CD4-positive, alpha-beta T cell treated with Interleukin-6 at 100 ng/mL for 8 hours (primary cell): Measurements from ENCODE around the gene HLCS.

Experiments
- DNase-seq: peaks from one replicate; pipeline ENCODE4 v3.0.0-alpha.2; 2020; ENCODE audit warnings: mixed read lengths, low spot score

HLCS gene

DNA sequence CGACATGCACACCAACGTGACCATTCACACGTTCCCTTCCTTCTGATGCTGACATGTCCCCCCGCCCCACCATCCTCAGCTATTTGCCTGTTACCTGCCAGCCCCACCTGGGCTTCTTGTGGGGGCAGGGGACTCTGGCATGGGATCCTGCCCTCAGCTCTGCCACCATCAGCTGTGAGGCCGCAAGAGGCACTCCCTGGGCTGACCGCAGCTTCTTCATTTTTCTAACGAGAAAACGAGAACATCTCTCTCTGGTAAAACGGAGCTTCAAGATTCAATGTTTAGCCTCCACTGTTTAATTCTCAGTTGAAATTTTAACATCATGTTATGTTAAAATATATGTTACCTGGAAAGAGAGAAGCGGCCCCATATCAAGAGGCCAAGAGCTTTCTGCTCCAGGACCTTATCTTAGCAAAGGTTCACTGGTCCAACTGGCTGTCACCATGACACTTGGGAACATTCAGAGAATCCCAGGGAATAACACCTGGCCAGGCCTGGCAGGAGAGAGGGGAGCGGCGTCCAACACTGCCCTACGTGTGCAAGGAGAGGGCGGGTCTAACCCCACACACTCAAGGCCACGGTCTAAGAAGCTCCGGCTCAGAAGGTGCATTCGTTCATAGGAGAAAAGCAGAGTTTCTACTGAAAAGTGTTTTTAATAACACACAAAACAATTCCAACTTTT, 51.3 kb downstream of the HLCS start:
- DNase-seq, result no peak

DNA sequence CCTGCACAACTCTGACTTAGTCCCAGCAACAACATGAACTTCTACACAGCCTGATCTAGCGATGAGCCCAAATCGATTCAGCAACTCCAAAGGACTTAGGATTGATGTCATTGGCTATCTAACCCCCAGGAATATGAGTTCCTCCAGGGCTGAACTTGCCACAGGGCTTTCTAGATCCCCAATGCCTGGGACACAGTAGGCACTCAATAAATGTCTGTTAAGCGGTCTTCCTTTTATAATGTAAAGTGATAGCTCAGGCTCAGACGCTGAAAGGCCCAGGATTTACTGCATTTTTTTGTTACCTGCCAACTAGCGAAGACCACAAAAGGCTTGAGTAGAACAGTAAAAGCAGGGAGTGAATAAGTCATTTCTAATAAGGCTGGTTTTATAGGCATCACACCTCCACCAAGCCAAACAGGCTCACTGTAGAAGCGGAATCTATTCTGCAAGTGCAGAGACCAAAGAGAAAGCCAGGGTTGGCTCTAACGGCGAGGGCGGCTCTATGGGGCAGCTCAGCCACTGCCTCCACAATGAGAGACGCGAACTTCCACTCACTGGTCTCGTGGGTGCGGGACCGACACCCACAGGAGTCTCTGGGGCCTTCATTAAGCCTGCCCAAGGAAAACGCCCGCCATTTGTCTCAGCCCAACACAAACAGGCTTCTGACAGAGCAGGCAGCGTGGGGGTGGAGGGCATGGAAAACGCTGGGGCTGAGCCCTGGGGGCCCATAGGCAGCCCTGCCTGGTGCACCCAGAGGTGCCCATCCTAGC, 52.0 kb downstream of the HLCS start:
- DNase-seq, result no peak

DNA sequence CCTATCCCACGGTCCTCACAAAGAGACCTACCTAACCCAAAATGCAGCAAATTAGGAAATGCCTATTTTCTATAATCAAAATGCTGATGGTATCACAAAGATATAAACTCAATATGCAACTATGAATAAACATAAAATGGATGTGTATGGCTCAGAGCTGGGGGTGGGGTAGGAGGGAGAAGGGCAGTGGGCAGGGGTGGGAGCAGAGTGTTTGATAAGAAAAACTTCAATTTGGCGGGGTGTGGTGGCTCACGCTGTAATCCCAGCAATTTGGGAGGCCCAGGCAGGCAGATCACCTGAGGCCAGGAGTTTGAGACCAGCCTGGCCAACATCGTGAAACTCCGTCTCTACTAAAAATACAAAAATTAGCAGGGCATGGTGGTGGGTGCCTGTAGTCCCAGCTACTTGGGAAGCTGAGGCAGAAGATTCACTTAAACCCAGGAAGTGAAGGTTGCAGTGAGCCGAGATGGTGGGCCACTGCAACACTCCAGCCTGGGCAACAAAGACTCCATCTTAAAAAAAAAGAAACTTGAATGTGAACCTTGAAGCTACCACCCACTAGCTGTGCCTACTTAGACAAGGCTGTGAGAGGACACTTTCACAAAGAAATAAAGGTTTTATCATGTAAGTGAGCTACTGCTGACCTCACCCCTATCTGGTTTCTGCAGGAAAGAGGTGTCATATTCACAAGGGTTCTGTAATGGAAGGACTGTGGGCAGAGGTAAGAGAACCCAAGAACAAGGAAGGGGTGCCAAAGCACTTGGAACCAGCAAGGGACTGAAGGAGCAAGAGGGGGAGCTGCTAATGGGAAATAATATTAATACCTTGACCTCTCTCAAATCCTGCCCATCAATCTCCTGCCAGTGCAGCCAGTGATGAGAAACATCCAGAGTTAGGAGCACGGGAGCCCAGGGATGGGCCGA, 53.0 kb downstream of the HLCS start:
- no peak for DNase-seq

DNA sequence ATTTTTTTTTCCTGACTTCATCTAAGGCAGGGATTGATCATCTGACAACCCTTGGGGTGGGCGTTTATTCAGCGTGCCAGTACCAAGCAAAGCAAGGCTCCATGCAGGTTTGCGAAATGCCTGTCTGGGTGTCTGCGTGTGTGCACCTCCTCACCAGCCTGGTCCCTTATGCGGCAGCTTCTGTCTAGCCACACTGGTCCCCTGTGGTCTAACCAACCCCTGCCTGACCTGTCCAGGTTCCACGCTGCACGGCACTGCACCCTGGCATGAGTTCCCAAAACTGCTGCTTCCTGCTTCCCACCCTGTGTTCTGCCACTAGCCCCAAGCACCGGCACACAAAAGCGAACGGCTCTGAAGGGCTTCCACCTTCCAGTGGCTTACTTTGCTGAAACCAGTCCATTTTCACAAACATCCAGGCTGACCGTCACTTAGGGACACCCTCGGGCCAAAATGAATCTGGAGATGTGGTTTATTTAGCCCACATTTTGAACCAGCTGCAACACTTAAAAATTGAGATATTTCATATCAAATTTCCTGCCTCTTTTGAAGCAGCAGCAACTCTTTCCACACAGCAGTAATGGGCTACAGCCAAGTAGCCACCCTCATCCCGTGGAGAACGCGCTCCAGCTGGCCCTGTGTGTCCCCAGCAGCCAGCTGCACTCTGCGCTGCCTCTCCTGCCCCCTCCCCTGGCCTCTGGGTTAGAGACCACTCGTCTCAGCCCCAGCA, 55.7 kb downstream of the HLCS start:
- DNase-seq, result no peak

DNA sequence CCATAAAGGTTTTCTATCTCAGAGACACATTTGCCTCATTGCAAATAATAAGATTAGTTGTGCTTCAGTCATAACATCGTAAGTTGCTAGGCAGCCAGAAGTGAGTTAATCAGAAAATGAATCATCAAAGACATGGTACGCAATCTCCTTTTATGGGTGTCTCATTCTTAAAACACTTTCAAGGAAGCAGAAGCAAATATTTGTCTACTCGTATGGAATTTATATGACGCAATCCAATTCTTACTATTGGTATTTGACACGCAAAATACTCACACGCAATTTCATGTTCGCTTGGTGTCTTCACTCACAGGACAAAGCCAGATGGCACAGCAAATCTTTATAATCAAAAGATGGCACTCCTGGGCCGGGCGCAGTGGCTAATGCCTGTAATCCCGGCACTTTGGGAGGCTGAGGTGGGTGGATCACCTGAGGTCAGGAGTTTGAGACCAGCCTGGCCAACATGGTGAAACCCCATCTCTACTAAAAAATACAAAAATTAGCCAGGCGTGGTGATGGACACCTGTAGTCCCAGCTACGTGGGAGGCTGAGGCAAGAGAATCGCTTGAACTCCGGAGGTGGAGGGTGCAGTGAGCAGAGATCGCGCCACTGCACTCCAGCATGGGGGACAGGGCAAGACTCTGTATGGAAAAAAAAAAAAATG, 56.4 kb downstream of the HLCS start:
- no peak for DNase-seq

DNA sequence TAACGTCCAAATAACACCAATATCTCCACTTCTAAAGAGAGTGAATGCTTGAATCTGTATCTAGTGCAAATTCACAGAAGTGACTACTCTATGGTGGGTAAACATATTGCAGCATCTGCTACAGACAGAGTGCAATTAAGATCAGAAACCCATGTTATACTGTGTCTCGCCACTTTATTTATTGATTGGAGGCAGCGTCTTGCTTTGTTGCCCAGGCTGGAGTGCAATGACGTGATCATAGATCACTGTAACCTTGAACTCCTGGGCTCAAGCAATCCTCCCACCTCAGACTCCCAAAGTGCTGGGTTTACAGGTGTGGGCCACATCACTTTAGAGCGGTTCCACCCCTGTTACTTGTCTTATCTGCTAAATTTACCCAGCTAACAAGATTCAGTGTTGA, 57.0 kb downstream of the HLCS start:
- no peak for DNase-seq

DNA sequence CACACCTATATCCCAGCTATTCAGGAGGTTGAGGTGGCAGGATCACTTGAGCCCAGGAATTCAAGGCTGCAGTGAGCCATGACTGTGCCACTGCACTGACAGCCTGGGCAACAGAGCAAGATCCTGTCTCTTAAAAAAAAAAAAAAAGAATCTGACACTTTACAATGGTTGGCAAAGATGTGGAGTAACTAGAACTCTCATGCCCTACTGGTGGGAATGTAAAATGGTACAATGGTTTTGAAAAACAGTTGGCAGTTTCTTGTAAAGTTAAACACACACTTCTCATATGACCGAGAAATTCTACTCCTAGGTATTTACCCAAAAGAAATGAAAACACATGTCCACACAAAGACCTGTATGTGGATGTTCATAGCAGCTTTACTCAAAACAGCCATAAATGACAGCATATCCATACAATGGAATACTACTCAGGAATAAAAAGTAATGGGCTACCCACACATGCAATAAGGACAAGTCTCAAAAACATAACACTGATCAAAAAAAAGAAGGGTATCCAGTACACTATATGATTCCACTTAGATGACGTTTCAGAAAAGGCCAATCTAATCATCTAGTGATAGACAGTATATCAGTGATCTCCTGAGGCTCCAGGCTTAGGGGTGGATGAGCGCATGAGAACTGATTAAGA, 58.1 kb downstream of the HLCS start:
- no peak for DNase-seq

DNA sequence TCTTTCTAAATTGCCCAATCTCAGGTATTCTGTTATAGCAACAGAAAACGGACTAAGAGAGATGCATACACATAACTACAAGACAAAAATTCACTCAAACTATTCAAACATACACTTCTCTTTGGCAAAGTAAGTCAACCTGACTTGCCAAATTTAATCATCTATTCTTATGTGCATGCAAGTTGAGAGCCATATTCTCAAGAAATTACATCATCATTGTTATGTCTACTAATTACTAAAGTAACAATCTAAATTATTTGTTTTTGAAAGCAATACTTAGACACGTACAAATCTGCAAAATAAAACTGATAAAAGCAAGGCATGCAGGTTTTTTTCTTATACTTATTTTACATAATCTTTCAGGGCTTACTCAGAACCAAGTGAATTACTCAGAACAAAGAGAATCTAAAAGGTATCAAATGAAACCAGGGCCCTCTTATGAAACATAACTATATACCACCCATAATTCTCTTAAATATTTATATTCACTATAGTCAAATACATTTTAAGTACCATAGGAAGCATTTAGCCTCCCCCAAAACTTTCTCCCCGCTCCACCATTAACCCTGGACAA, 62.3 kb downstream of the HLCS start:
- DNase-seq, result no peak

DNA sequence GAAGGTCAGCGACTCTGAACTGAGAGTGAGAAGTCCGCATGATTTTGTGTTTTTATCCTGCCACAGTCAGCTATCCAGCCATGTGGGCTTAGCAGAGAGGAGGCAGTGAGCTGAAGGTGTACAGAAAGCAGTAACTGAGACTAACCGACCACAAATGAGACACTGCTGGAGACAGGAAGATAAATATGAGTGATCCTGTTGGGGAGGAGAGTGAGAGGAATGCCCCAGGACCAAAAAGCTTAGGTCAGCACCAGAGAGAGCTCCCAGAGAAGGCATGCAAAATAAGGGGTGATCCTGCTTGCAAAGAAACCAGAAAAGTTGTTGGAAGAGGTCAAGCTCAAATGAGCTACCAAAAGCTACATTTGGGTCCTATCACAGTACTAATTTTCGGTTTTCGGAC, 63.7 kb downstream of the HLCS start:
- DNase-seq, result no peak

DNA sequence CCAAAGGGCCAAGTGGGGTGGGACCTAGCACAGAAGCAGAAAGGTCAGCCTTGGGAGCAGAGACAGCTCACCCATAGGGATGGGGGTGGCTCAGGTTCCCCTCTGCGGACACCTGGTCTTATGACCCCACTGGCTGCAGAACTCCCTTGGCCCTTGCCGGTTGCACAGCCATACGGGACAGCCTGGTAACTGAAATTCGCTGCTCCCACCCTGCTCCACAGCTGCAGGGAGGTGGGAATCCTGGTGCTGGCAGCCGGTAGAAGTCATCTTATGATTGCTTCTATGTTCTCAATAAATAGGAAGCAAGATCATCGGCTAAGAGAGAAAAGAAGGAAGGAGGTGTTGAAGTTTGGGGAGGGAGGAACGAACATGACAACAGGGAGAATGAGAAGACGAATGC, 64.1 kb downstream of the HLCS start:
- no peak for DNase-seq

DNA sequence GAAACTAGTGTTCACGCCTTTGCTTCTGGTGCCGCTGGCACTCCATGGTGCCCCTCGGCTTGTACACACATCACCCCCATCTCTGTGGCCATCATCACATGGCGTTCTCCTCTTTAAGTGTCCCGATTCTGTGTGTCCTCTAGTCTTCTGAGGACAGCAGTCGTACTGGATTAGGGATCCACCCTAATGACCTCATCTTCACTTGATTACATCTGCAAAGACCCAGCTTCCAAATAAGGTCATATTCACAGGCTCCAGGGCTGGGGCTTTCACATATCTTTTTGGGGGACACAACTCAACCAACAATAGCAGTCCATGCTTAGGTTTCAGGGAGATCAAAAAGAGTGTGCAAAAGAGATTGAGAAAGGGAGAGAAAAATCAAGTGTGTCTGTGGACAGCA, 64.9 kb downstream of the HLCS start:
- no peak for DNase-seq

DNA sequence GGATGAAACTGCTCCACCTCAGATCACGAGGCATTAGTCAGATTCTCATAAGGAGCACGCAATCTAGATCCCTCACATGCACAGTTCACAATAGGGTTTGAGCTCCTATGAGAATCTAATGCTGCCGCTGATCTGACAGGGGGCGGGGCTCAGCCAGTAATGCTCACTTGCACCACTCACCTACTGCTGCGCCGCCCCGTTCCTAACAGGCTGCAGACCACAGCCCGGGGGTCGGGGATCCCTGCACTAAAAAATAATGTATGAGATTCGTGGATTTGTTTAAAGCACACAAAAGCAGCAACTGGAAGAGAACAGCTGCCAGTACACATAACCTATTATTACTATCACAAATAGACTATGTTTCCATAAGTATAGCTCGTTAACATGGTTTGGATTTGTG, 72.9 kb downstream of the HLCS start:
- no peak for DNase-seq

DNA sequence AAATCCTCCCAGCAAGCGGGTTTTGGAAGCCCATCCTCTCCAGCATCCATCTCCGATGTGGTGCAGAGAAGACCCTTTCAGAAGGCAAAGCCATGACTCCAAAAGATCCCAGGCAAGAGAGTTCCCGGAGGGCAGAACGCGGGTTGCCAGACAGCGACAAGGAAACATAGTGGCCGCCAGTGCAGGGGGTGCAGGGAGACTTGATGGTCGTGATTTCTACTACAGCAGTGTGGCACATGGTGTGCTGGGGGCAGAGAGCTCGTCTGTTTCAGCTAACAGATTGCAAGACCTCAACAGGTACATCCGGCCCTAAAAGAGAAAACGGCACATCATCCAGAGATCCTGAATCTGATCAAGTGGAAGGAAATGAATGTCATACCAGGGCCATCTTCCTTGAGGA, 74.3 kb downstream of the HLCS start:
- no peak for DNase-seq

DNA sequence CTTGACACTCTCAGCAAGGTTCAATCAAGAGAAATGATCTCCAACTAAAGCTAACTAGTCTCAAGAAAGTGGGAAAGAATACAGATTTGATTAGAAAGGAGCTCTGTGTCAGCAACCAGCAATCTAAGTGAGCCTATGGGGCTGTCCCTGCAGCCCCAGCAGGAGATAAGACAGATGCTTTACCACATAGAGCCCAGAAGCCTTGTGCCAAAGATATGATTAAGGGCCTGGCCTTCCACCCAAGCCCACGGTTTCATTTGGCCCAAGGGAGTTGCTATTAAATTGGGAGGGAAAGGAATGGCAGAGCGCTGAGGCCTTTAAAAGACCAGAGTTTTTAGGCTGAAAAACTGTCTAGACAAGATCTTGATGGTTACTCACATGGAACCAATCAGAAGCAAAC, 74.8 kb downstream of the HLCS start:
- no peak for DNase-seq

DNA sequence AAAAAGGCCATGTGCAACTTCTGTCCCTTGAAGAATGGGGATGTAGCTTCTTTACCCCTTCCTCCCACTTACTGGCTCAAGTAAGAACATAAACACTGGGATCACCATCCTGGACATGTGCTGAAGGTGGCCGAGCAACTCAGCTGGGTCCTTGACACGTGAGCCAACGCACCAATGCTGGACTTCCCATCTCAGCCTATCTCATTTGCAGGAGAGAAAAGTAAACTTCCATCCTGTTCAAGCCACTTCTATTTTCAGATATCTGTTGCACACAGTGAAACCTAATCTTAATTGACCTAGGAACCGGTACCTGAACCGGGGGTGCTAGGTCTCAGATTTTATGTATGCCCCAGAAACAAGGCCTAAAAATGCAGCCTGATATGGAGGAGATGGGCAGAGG, 75.3 kb downstream of the HLCS start:
- DNase-seq, result no peak

DNA sequence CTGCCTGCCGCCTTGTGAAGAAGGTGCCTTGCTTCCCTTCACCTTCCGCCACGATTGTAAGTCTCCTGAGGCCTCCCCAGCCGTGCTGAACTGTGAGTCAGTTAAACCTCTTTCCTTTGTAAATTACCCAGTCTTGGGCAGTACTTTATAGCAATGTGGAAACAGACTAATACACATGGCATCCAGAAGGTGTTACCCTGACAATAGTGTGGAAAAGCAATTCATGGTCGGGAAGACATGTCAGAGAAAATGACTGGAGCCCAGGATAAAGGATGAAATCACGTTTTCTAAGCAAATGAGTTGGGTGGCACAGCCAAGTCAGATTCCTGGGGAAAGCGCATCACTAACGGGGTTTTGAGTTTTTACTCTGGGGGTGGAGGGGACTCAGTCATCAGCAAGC, 76.4 kb downstream of the HLCS start:
- DNase-seq, result no peak

DNA sequence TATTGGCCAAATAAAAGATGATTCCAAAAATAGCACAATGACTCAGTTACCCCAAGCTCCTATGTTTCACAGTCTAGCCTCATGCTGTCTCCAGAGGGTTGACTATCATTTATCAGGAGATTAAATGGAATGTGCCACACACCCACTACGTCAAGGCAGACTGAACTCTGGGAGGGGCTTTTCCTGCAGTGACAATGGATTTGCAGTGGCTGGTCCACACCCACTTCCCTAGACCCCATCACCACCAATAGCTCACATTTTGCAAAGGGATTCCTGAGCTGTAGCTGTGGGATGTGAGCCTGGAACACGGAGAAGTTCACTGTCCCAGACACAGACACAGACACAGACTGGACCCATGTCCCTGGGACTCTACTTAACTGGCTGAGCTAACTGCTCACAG, 77.1 kb downstream of the HLCS start:
- no peak for DNase-seq

DNA sequence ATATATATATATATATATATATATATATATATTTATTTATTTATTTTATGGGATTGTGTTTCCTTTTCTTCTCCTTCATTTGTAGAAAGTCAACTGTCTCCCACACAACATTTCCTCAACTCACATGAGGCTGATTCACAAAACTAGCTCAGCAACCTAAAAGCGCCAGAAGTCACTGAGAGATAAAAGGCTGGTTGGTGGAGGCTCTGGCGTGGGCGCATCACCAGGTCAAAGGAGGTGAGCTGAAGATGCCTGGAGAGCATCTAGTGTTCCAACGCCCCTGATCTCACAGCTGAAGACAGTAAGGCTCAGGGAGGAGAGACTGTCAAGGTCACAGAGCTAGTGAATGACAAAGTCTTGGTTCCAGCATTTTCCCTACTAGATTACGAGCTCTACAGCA, 78.0 kb downstream of the HLCS start:
- no peak for DNase-seq

DNA sequence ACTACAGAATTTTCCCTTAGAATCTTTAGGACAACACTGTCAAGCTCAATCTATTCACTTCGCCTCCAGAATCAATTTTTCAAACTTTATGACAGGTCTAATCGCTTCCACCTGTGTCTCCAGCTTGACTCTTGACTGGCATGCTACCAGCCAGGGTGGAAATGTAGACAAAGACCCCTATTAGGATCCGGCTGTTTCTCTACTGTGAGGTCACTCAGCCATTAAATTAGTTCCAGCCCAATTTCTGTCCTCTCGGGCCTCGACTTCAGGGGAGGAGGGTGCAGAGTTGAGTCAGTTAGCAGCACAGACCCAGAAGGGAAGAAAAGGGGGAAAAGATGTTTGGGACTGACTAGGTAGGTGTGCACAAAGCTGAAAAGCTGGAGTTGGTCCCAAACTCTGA, 78.5 kb downstream of the HLCS start:
- no peak for DNase-seq

DNA sequence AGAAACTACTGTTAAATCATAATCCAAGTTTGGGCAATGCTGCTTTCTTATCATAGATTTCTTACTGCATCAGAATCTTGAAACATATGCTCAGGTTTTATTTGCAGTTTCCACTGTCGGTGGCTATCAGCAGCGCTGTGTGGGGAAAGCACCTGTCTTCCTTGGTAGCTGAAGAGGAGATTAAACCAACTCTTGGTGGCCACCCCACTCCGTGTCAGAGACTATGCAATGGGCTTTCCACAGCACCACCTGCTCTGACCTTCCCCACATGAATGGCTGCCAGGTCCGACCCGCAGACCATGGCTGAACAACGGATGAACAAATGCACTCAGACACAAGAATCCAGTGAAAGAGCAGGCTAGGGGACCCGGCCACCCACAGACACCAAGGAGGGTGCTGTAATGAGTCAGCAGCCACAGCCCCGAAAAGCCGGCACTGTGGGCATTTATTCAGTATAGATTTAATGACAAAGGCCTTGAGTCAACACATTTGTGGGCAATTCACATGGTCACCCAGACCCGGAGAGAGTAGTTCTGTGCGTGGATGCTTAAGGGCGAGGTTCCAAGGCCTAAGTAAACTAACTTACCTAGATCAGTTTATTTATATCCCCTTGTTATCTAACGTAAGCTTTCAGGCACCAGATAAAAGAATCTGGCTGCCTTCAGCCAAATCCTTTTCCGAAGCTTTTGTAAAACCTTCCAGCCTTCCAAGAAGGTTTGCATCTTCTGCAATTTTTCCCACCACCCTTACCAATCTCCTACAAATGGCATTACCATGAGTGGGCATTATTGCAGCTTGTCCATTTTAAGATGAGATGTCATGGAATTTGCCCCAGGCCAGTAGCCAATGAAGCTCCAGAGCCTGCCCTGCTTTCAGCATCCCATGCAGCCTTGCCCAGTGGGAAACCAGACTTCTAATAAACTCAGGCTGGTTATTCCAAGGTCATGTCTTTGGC, 82.7 kb downstream of the HLCS start:
- DNase-seq, result no peak
